ENCODE results near the gene NCOA7. TPM values are rescaled to one million over a fixed set of nuclear protein-coding genes. Genes with fewer than 3 reads are reported as not detected.
A peak's percentile ranks its signal among the peaks of the same experiment; 100 is the strongest.

Gene NCOA7
- polyA plus RNA-seq, 1 of the 3 experiments (the other 2 are of a cell fraction): 16.3 TPM

DNA sequence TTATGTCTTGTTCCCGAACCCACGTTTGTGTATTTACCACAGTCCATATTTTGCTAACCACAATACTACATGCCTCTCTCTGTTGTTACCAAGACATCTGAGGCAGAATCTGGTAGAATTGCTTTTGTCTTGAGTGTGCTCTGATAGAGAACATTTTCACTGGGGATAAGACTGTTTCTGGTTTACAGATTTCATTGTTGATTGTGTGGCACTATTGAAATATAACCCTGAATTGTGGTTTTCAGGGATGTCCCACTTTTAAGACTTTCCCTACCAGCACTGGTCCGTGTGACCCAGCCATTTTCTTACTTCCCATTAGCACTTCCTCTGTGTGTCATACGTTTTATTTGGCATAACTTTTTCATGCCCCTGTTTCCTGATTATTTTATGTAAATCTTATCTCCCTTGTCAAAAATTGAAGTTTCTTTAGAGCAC is 12.2 kb downstream of the NCOA7 start:
- Histone ChIP-seq H3K4me2 (peak overlapping the region; percentile 12; the same call in 1 of the 2 replicates), H3K79me2 (ENCODE audit: insufficient read depth) (peaks cover 15% of the 10 kb centered on the region), H3K4me1 (ENCODE audit: control insufficient read depth in 1 of 2, insufficient read depth in 2 of 2, low read depth in 1 of 2, low read length in 1 of 2) (peaks cover 12 to 22% of the 10 kb centered on the region in 2 experiments; a peak in 3 of 4 replicates), H3K9ac (no peak overlapping the region), H3K9me2 (no peaks in the 10 kb centered on the region), H3F3A (replicated peaks; ENCODE audit: insufficient read depth) (peaks cover under 1% of the 10 kb centered on the region), H2AFZ (ENCODE audit: low read depth) (no peak overlapping the region), H4K20me1 (ENCODE audit: insufficient read depth) (no peaks in the 10 kb centered on the region), H3K9me3 (no peaks in the 10 kb centered on the region), H3K4me3 (ENCODE audit: low read depth in 2 of 2, low read length in 1 of 2) (no peak overlapping the region), H3K27me3 (ENCODE audit: insufficient read depth) (no peaks in the 10 kb centered on the region), H3K36me3 (replicated peaks in 1 of 2; ENCODE audit: control insufficient read depth in 1 of 2, insufficient read depth in 2 of 2, low read length in 1 of 2) (peaks cover 0 to 5% of the 10 kb centered on the region in 2 experiments), H3K27ac (ENCODE audit: low read depth in 2 of 2, low read length in 1 of 2) (peak overlapping the region; percentile 39 to 63; a peak in 3 of 4 replicates)
- POLR2A ChIA-PET: interaction anchor here (1.7 kb wide), 1 partner anchor 12 kb away, joined by 5 read pairs; the partner anchor contains the start of gene NCOA7
- TF ChIP-seq TAF1 (IDR thresholded peaks at IDR 0.05; ENCODE audit: borderline replicate concordance, low read depth, low read length) (no peak), GATA2 (CRISPR knock-in tag; IDR thresholded peaks at IDR 0.05) (no peak), GABPA (IDR thresholded peaks at IDR 0.05; ENCODE audit: low read depth) (no peak), ELF1 (IDR thresholded peaks at IDR 0.05) (no peak), JUND (IDR thresholded peaks at IDR 0.05) (no peak), RFX5 (IDR thresholded peaks at IDR 0.05; ENCODE audit: low read length) (no peak), NFIC (IDR thresholded peaks at IDR 0.05; ENCODE audit: borderline replicate concordance) (no peak), NRF1 (IDR thresholded peaks at IDR 0.05; ENCODE audit: low read depth, low read length) (no peak), RCOR1 (IDR thresholded peaks at IDR 0.05; ENCODE audit: low read length) (no peak), MEF2A (IDR thresholded peaks at IDR 0.05; ENCODE audit: borderline replicate concordance, low read depth) (no peak), POLR2AphosphoS5 (IDR thresholded peaks at IDR 0.05; ENCODE audit: low read depth, low read length) (no peak), TEAD4 (IDR thresholded peaks at IDR 0.05; ENCODE audit: borderline replicate concordance, insufficient read depth) (no peak), EZH2phosphoT487 (IDR thresholded peaks at IDR 0.05; ENCODE audit: borderline replicate concordance, low read depth) (no peak), FOXJ3 (CRISPR knock-in tag; IDR thresholded peaks at IDR 0.05) (no peak), TCF12 (IDR thresholded peaks at IDR 0.05) (no peak), YY1 (IDR thresholded peaks at IDR 0.05; ENCODE audit: low read depth) (no peak), FOXM1 (IDR thresholded peaks at IDR 0.05; ENCODE audit: low read depth) (no peak)
- TF ChIP-seq, protein P1, sequence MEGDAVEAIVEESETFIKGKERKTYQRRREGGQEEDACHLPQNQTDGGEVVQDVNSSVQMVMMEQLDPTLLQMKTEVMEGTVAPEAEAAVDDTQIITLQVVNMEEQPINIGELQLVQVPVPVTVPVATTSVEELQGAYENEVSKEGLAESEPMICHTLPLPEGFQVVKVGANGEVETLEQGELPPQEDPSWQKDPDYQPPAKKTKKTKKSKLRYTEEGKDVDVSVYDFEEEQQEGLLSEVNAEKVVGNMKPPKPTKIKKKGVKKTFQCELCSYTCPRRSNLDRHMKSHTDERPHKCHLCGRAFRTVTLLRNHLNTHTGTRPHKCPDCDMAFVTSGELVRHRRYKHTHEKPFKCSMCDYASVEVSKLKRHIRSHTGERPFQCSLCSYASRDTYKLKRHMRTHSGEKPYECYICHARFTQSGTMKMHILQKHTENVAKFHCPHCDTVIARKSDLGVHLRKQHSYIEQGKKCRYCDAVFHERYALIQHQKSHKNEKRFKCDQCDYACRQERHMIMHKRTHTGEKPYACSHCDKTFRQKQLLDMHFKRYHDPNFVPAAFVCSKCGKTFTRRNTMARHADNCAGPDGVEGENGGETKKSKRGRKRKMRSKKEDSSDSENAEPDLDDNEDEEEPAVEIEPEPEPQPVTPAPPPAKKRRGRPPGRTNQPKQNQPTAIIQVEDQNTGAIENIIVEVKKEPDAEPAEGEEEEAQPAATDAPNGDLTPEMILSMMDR (IDR thresholded peaks at IDR 0.05): no peak
- TF ChIP-seq, protein P2, sequence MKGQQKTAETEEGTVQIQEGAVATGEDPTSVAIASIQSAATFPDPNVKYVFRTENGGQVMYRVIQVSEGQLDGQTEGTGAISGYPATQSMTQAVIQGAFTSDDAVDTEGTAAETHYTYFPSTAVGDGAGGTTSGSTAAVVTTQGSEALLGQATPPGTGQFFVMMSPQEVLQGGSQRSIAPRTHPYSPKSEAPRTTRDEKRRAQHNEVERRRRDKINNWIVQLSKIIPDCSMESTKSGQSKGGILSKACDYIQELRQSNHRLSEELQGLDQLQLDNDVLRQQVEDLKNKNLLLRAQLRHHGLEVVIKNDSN (IDR thresholded peaks at IDR 0.05; ENCODE audit: borderline replicate concordance, low read depth): no peak
- TF ChIP-seq, protein P3, sequence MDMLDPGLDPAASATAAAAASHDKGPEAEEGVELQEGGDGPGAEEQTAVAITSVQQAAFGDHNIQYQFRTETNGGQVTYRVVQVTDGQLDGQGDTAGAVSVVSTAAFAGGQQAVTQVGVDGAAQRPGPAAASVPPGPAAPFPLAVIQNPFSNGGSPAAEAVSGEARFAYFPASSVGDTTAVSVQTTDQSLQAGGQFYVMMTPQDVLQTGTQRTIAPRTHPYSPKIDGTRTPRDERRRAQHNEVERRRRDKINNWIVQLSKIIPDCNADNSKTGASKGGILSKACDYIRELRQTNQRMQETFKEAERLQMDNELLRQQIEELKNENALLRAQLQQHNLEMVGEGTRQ (IDR thresholded peaks at IDR 0.05; ENCODE audit: borderline replicate concordance, low read depth, low read length): no peak
- 54% methylated on average over 4 of the region's 4 CpGs for WGBS (ENCODE audit: low lambda C conversion rate)
- CTCF ChIA-PET: interaction anchor here (1.6 kb wide), 1 partner anchor 491 kb away, joined by 3 read pairs; no protein-coding TSS in a partner anchor
- no peak for DNase-seq

Data from SK-N-SH (cell line).